Measurements from ENCODE around the gene NPM1. TPM values are rescaled to one million over a fixed set of nuclear protein-coding genes. Genes with fewer than 3 reads are reported as not detected.

NPM1 gene
- total and polyA plus RNA-seq, 2 donors from 2014 or later, result 611 to 612 TPM

- Histone ChIP-seq H3K4me1 (ENCODE audit: control insufficient read depth in 2 of 3, insufficient read depth in 2 of 3, low read depth in 1 of 3, low read length in 3 of 3) (no peaks in the 10 kb centered on the region), H3K27ac (ENCODE audit: low read depth in 2 of 2, low read length in 2 of 2) (no peak overlapping the region), H3K27me3 (ENCODE audit: control insufficient read depth, insufficient read depth, low read length) (no peaks in the 10 kb centered on the region), H3K4me3 (ENCODE audit: low read length in 3 of 3) (no peak overlapping the region), H3K9me3 (ENCODE audit: control insufficient read depth in 2 of 3, insufficient read depth in 1 of 3, low read length in 3 of 3) (no peaks in the 10 kb centered on the region), H3K36me3 (ENCODE audit: control insufficient read depth in 2 of 3, insufficient read depth in 3 of 3, low read length in 3 of 3) (peaks cover 11 to 51% (median 17%) of the 10 kb centered on the region in 3 donors), H3K9ac (ENCODE audit: low read length in 3 of 3) (no peak overlapping the region)
- intact Hi-C loops (cut with DNase I), result no loop called here
- no peak for TF ChIP-seq CTCF (IDR thresholded peaks at IDR 0.05; ENCODE audit: borderline replicate concordance, extremely low read depth, insufficient read depth)
- no peak for FAIRE-seq
- DNase-seq, result no peak
Measured at GRCh38 chr5:171405615-171406014, 18.0 kb downstream of the NPM1 start.

- TF ChIP-seq CTCF (IDR thresholded peaks at IDR 0.05; ENCODE audit: borderline replicate concordance, extremely low read depth, insufficient read depth), result no peak
- intact Hi-C loops (cut with DNase I), result no loop called here
- Histone ChIP-seq H3K9ac (ENCODE audit: low read length in 3 of 3) (no peak overlapping the region), H3K4me3 (ENCODE audit: low read length in 3 of 3) (no peak overlapping the region), H3K4me1 (ENCODE audit: control insufficient read depth in 2 of 3, insufficient read depth in 2 of 3, low read depth in 1 of 3, low read length in 3 of 3) (no peaks in the 10 kb centered on the region), H3K27ac (ENCODE audit: low read depth in 2 of 2, low read length in 2 of 2) (no peak overlapping the region), H3K27me3 (ENCODE audit: control insufficient read depth, insufficient read depth, low read length) (no peaks in the 10 kb centered on the region), H3K36me3 (ENCODE audit: control insufficient read depth in 2 of 3, insufficient read depth in 3 of 3, low read length in 3 of 3) (peaks cover 11 to 41% (median 15%) of the 10 kb centered on the region in 3 donors), H3K9me3 (ENCODE audit: control insufficient read depth in 2 of 3, insufficient read depth in 1 of 3, low read length in 3 of 3) (no peaks in the 10 kb centered on the region)
- DNase-seq, result no peak
- FAIRE-seq, result no peak
Measured at GRCh38 chr5:171407234-171407633, 19.6 kb downstream of the NPM1 start.

GRCh38 chr5:171409164-171410136 lies 21.8 kb downstream of the NPM1 start:
- H3K27ac ChIP-seq (ENCODE audit: low read depth in 2 of 2, low read length in 2 of 2), result no peak overlapping the region
- no peak for TF ChIP-seq CTCF (IDR thresholded peaks at IDR 0.05; ENCODE audit: borderline replicate concordance, extremely low read depth, insufficient read depth)
- no peaks in the 10 kb centered on the region for H3K4me1 ChIP-seq (ENCODE audit: control insufficient read depth in 2 of 3, insufficient read depth in 2 of 3, low read depth in 1 of 3, low read length in 3 of 3)
- H3K9me3 ChIP-seq (ENCODE audit: control insufficient read depth in 2 of 3, insufficient read depth in 1 of 3, low read length in 3 of 3), result no peaks in the 10 kb centered on the region
- intact Hi-C loops (cut with DNase I), result loop anchor here (10.0 kb wide), 1 partner anchor 505 kb away; no protein-coding TSS in a partner anchor
- peaks cover 11 to 51% (median 15%) of the 10 kb centered on the region in 3 donors for H3K36me3 ChIP-seq (ENCODE audit: control insufficient read depth in 2 of 3, insufficient read depth in 3 of 3, low read length in 3 of 3)
- no peak for FAIRE-seq
- DNase-seq, result peak in 1 of 5 donors; percentile 20
- H3K4me3 ChIP-seq (ENCODE audit: low read length in 3 of 3), result no peak overlapping the region
- H3K27me3 ChIP-seq (ENCODE audit: control insufficient read depth, insufficient read depth, low read length), result no peaks in the 10 kb centered on the region
- H3K9ac ChIP-seq (ENCODE audit: low read length in 3 of 3), result no peak overlapping the region

Data from kidney (tissue), 14 donors.